22Rv1 (cell line): ENCODE measurements around the gene SKIDA1.

Source experiments
- H3K27ac ChIP-seq: fragments of 450-650 bp; 2 replicates; pipeline ENCODE4 v1.5.1; 2017
- CTCF ChIP-seq: fragments of 450-650 bp; IDR thresholded peaks from 2 replicates; pipeline ENCODE4 v1.5.1; 2017; ENCODE audit warnings: mild to moderate bottlenecking
- ZFX ChIP-seq: fragments of 450-650 bp; IDR thresholded peaks from 2 replicates; pipeline ENCODE4 v1.6.1; 2017; ENCODE audit warnings: antibody characterized with exemption, borderline replicate concordance

Gene SKIDA1

GRCh38 chr10:21526860-21527597 lies 1.5 kb upstream of the SKIDA1 start:
- H3K27ac ChIP-seq: peak overlapping the region; percentile 99
- TF ChIP-seq CTCF (no peak), ZFX (no peak)

- peak overlapping the region; percentile 99 for H3K27ac ChIP-seq
Measured at GRCh38 chr10:21526188-21526859, 842 bp upstream of the SKIDA1 start.

GRCh38 chr10:21524526-21525366 lies 736 bp downstream of the SKIDA1 start:
- TF ChIP-seq ZFX: no peak
- TF ChIP-seq CTCF: no peak
- H3K27ac ChIP-seq: peak overlapping the region; percentile 99

More at GRCh38 chr10:21526188-21526859, 842 bp upstream of the SKIDA1 start:
- TF ChIP-seq CTCF: no peak

- TF ChIP-seq ZFX: no peak
- TF ChIP-seq CTCF: no peak
- H3K27ac ChIP-seq: peak overlapping the region; percentile 99
Measured at GRCh38 chr10:21524131-21524525, 1.4 kb downstream of the SKIDA1 start.

- H3K27ac ChIP-seq: peak overlapping the region; percentile 99
Measured at GRCh38 chr10:21523557-21524008, 1.9 kb downstream of the SKIDA1 start.

More at GRCh38 chr10:21523557-21524008, 1.9 kb downstream of the SKIDA1 start:
- no peak for TF ChIP-seq CTCF
- TF ChIP-seq ZFX: no peak
